Mucosa of descending colon (tissue), 3 donors: ENCODE data around the gene RPSA. TPM values are rescaled to one million over a fixed set of nuclear protein-coding genes. Genes with fewer than 3 reads are reported as not detected.

Experiments
- ATAC-seq: fragments of 200-7000 bp; cut with Tn5 transposase; one replicate; pipeline ENCODE4 v1.9.1; 2020; ENCODE audit warnings: mild to moderate bottlenecking, moderate library complexity
- DNase-seq, 3 donors: peaks; one replicate each; pipeline ENCODE4 v3.0.0-alpha.2; 2020
- H3K36me3 ChIP-seq: fragments of 200-600 bp; one replicate; pipeline ENCODE4 v1.8.0; 2021; ENCODE audit warnings: low read depth, mild to moderate bottlenecking
- H3K4me1 ChIP-seq: fragments of 200-600 bp; one replicate; pipeline ENCODE4 v1.8.0; 2021; ENCODE audit warnings: low read depth, mild to moderate bottlenecking
- H3K4me3 ChIP-seq: fragments of 200-600 bp; one replicate; pipeline ENCODE4 v1.8.0; 2021; ENCODE audit warnings: mild to moderate bottlenecking
- H3K9me3 ChIP-seq: fragments of 200-600 bp; one replicate; pipeline ENCODE4 v1.8.0; 2021; ENCODE audit warnings: mild to moderate bottlenecking
- intact Hi-C, 2 donors: fragments of 100-400 bp; cut with DNase I in 1 of 2; cut with micrococcal nuclease in 1 of 2; formaldehyde crosslinking; loops; one replicate each; pipeline versions ENCODE4 v1.11.0 to v1.11.1; 2022; cut with DNase I, micrococcal nuclease
- total RNA-seq, 3 donors: library from RNA; stranded (reverse); fragmentation: NEBNext Ultra II Directional in 2 of 3; extraction: Animal tissue kit (Norgen Biotek cat#: 25700) in 2 of 3; gene quantifications; one replicate each; pipeline versions ENCODE4 v1.2.1 to v1.2.4, GENCODE V29; 2021 to 2023
- TF ChIP-seq, protein P1 (sequence below): fragments of 200-600 bp; IDR thresholded peaks from one replicate; pipeline ENCODE4 v1.8.0; 2022; ENCODE audit warnings: antibody characterized with exemption, mild to moderate bottlenecking
- donor health status: DM: no; HTN: no; CAD: no; lungs with moderate emphysema.
- donor health status: DM: no; HTN: no; CAD: no.
- donor health status: DM: no; HTN: yes; CAD: no.

RPSA gene
- total RNA-seq, 3 donors from 2014 or later: 692 to 1,050 (median 908) TPM

DNA sequence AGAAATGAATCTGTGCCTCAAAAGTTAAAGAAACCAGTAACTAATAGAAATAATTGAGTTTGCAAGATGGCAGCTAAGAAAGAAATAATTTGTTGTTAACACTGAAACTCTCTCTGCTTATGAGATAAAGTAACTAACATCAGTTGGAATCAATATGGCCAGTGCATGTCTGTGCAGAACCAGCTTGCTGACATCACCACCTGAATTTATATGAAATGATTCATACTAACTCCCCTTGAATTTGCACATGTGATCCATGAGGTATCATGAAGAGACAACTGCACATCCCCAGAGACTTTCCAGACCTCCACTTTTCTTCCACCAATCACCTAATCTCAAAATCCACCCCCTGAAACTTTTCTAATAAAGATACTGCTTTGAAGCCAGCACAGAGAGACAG lies 33.7 kb upstream of the RPSA start:
- TF ChIP-seq, protein P1, sequence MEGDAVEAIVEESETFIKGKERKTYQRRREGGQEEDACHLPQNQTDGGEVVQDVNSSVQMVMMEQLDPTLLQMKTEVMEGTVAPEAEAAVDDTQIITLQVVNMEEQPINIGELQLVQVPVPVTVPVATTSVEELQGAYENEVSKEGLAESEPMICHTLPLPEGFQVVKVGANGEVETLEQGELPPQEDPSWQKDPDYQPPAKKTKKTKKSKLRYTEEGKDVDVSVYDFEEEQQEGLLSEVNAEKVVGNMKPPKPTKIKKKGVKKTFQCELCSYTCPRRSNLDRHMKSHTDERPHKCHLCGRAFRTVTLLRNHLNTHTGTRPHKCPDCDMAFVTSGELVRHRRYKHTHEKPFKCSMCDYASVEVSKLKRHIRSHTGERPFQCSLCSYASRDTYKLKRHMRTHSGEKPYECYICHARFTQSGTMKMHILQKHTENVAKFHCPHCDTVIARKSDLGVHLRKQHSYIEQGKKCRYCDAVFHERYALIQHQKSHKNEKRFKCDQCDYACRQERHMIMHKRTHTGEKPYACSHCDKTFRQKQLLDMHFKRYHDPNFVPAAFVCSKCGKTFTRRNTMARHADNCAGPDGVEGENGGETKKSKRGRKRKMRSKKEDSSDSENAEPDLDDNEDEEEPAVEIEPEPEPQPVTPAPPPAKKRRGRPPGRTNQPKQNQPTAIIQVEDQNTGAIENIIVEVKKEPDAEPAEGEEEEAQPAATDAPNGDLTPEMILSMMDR: no peak
- H3K4me3 ChIP-seq: no peak overlapping the region
- intact Hi-C loops: no loop called here
- H3K9me3 ChIP-seq: no peaks in the 10 kb centered on the region
- H3K36me3 ChIP-seq: no peaks in the 10 kb centered on the region
- no peaks in the 10 kb centered on the region for H3K4me1 ChIP-seq
- DNase-seq (no peak), ATAC-seq (no peak)

DNA sequence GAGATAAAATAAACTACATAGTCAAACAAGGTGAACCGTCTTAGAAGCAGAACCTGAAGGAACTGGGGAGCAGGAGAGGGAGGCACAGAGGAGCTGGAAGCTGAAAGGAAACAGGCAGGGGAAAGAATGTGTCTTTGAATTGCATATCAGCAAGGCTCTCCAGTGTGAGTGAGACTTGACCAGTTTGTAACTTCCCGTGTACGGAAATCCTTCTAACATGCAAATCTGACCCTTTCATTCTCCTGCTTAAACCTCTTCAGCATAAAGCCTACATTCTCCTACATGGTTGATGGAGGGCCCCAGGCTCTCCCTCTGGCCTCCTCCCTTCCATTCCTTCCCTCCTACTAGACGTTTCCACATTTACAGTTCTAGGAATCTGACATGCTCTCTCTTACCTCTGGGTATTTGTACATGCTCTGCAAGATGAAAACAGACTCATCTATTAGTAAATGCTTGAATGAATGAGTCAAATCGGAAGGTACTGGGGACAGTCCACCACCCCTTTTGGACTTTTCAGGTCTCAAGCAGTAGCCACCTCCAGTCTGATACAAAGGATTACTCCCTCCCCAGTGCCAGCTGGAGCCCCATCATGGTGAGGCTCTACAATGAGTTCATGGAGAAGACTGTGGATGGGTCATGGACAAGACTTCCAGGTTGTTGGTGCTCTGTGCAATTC lies 29.4 kb upstream of the RPSA start:
- Histone ChIP-seq H3K9me3 (no peaks in the 10 kb centered on the region), H3K36me3 (no peaks in the 10 kb centered on the region), H3K4me3 (no peak overlapping the region), H3K4me1 (peaks cover 4% of the 10 kb centered on the region)
- intact Hi-C loops: no loop called here
- ATAC-seq: no peak
- no peak for DNase-seq
- TF ChIP-seq, protein P1: no peak

DNA sequence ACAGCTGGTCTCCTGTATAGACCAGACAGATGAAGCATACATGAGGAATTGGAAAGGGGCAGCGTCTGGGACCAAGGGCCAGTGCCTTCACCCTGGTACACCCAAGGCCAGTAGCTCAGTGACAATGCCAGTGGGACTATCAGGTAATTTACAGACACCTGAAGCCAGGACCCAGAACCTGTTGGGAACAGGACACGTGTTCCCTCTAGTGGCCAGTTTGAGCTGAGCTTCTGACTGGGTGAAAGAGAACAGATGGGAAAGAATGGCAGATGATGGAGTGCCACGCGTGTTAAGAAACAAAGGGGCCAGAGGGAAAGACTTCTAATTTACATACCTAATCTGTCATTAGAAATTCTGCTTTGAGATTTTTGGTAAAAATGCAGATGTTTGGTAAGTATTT lies 28.4 kb upstream of the RPSA start:
- no peak overlapping the region for H3K4me3 ChIP-seq
- intact Hi-C loops: no loop called here
- H3K4me1 ChIP-seq: peaks cover 9% of the 10 kb centered on the region
- peak in 2 of 3 donors; percentile 62 to 90 for DNase-seq
- peak; percentile 93 for ATAC-seq
- TF ChIP-seq, protein P1: peak; percentile 51
- H3K9me3 ChIP-seq: no peaks in the 10 kb centered on the region
- H3K36me3 ChIP-seq: no peaks in the 10 kb centered on the region

DNA sequence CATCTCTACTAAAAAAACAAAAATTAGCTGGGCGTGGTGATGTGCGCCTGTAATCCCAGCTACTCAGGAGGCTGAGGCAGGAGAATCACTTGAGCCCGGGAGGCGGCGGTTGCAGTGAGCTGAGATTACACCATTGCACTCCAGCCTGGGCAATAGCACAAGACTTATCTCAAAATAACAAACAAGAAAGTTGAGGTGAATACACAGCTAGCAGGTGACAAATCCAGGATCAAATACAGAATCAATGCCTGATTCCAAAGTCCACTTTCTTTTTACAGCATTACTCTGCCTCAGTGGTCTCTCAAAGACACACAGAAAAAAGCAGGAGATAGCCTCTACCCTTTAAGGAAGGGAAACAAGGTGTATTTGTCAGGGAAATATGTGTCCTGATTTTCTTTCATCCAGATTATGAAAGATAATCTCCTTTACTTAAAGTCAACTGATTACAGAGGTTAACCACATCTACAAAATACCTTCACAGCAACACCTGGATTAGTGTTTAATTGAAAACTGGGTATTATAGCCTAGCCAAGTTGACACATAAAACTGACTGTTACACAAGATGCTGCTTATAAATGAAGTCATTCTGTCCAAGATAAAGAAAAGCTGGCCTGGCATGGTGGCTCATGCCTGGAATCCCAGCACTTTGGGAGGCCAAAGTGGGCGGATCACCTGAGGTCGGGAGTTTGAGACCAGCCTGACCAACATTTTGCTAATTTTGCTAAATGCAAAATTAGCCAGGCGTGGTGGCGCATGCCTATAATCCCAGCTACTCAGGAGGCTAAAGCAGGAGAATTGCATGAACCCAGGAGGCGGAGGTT lies 27.4 kb upstream of the RPSA start:
- H3K4me1 ChIP-seq: peaks cover 9% of the 10 kb centered on the region
- no peaks in the 10 kb centered on the region for H3K36me3 ChIP-seq
- ATAC-seq (no peak), DNase-seq (no peak)
- intact Hi-C loops: no loop called here
- TF ChIP-seq, protein P1: no peak
- no peak overlapping the region for H3K4me3 ChIP-seq
- no peaks in the 10 kb centered on the region for H3K9me3 ChIP-seq

DNA sequence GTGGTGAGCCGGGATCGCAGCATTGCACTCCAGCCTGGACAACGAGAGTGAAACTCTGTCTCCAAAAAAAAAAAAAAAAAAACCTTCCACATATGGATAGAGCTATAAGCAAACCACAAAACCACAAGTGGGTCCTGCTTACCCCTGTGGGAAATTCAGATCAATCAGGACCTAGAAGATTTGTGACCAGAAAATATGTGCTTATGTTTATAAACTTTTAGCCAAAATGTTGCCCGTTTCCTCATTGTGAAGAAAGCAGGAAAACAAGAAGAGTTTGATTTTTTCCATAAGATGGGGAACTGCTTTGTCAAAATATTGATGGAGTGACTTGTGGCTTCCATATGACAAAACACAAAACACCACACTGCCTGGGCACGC lies 26.8 kb upstream of the RPSA start:
- no peak for DNase-seq
- Histone ChIP-seq H3K4me1 (peaks cover 13% of the 10 kb centered on the region), H3K9me3 (no peaks in the 10 kb centered on the region), H3K4me3 (no peak overlapping the region), H3K36me3 (no peaks in the 10 kb centered on the region)
- no peak for ATAC-seq
- TF ChIP-seq, protein P1: no peak
- intact Hi-C loops: loop anchor here in 1 of 2 donors (10.0 kb wide), 1 partner anchor 85 kb away; no protein-coding TSS in a partner anchor
